ENCODE data around the gene UBAP1L.

DNA sequence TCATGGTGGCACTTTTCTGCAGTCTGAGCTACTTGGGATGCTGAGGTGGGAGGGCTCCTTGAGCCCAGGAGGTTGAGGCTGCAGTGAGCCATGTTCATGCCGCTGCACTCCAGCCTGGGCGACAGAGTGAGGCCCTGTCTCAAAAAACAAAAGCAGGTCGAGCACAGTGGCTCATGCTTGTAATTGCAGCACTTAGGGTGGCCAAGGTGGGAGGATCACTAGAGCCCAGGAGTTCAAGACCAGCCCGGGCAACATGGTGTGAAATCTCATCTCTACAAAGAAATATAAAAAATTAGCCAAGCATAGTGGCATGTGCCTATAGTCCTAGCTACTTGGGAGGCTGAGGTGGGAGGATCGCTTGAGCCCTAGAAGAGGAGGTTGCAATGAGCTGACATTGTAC lies 10.0 kb downstream of the UBAP1L start:
- TF ChIP-seq POLR2A (IDR thresholded peaks at IDR 0.05; ENCODE audit: low read depth, low read length) = no peak
- TF ChIP-seq MXI1 (IDR thresholded peaks at IDR 0.05; ENCODE audit: borderline replicate concordance, low read depth, low read length) = no peak
- TF ChIP-seq RAD21 (IDR thresholded peaks at IDR 0.05; ENCODE audit: low read length) = no peak
- no peak for TF ChIP-seq CEBPB (IDR thresholded peaks at IDR 0.05; ENCODE audit: low read depth, low read length)
- TF ChIP-seq, protein P1, sequence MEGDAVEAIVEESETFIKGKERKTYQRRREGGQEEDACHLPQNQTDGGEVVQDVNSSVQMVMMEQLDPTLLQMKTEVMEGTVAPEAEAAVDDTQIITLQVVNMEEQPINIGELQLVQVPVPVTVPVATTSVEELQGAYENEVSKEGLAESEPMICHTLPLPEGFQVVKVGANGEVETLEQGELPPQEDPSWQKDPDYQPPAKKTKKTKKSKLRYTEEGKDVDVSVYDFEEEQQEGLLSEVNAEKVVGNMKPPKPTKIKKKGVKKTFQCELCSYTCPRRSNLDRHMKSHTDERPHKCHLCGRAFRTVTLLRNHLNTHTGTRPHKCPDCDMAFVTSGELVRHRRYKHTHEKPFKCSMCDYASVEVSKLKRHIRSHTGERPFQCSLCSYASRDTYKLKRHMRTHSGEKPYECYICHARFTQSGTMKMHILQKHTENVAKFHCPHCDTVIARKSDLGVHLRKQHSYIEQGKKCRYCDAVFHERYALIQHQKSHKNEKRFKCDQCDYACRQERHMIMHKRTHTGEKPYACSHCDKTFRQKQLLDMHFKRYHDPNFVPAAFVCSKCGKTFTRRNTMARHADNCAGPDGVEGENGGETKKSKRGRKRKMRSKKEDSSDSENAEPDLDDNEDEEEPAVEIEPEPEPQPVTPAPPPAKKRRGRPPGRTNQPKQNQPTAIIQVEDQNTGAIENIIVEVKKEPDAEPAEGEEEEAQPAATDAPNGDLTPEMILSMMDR (conservative IDR thresholded peaks at IDR 0.05; ENCODE audit: low read depth, low read length) = no peak
- TF ChIP-seq, protein P2, sequence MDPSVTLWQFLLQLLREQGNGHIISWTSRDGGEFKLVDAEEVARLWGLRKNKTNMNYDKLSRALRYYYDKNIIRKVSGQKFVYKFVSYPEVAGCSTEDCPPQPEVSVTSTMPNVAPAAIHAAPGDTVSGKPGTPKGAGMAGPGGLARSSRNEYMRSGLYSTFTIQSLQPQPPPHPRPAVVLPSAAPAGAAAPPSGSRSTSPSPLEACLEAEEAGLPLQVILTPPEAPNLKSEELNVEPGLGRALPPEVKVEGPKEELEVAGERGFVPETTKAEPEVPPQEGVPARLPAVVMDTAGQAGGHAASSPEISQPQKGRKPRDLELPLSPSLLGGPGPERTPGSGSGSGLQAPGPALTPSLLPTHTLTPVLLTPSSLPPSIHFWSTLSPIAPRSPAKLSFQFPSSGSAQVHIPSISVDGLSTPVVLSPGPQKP (IDR thresholded peaks at IDR 0.05; ENCODE audit: borderline replicate concordance, low read depth, low read length) = no peak
- no peak for TF ChIP-seq FOS (IDR thresholded peaks at IDR 0.05; ENCODE audit: low read depth, low read length)
- TF ChIP-seq MAZ (IDR thresholded peaks at IDR 0.05; ENCODE audit: borderline replicate concordance, low read depth, low read length) = no peak
- no peak for TF ChIP-seq BHLHE40 (IDR thresholded peaks at IDR 0.05; ENCODE audit: low read depth, low read length)
- TF ChIP-seq, protein P3, sequence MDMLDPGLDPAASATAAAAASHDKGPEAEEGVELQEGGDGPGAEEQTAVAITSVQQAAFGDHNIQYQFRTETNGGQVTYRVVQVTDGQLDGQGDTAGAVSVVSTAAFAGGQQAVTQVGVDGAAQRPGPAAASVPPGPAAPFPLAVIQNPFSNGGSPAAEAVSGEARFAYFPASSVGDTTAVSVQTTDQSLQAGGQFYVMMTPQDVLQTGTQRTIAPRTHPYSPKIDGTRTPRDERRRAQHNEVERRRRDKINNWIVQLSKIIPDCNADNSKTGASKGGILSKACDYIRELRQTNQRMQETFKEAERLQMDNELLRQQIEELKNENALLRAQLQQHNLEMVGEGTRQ (IDR thresholded peaks at IDR 0.05; ENCODE audit: low read depth, low read length) = no peak
- no peak for TF ChIP-seq SMC3 (IDR thresholded peaks at IDR 0.05; ENCODE audit: low read depth, low read length)
- no peak for TF ChIP-seq MAFK (IDR thresholded peaks at IDR 0.05; ENCODE audit: low read depth, low read length)
- TF ChIP-seq CHD1 (IDR thresholded peaks at IDR 0.05; ENCODE audit: low read depth, low read length) = no peak
- no peak for TF ChIP-seq RCOR1 (IDR thresholded peaks at IDR 0.05; ENCODE audit: insufficient replicate concordance, low read length)
